AML-193 (cell line): ENCODE results near the gene TNFRSF25.

ENCODE experiments used
- DNase-seq, 2 experiments: peaks; one replicate each; lab custom pipeline; 2025; lab: John Stamatoyannopoulos, UW

TNFRSF25 gene, protein sequence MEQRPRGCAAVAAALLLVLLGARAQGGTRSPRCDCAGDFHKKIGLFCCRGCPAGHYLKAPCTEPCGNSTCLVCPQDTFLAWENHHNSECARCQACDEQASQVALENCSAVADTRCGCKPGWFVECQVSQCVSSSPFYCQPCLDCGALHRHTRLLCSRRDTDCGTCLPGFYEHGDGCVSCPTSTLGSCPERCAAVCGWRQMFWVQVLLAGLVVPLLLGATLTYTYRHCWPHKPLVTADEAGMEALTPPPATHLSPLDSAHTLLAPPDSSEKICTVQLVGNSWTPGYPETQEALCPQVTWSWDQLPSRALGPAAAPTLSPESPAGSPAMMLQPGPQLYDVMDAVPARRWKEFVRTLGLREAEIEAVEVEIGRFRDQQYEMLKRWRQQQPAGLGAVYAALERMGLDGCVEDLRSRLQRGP

DNA sequence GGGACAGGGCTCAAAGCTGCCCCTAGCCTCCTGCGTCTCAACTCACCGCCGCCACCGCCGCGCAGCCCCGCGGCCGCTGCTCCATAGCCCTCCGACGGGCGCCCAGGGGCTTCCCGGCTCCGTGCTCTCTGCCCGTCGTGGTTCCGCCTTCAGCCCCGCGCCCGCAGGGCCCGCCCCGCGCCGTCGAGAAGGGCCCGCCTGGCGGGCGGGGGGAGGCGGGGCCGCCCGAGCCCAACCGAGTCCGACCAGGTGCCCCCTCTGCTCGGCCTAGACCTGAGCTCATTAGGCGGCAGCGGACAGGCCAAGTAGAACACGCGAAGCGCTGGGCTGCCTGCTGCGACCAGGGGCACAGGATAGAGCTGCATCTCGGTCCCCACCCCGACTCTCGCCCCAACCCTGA is at the start of gene TNFRSF25:
Gene TNFRSF25, minus strand, starts transcription at position 151 of the 400 bp plus-strand sequence. Its CDS starts 66 bp downstream, at position 85.
- no peak for DNase-seq

DNA sequence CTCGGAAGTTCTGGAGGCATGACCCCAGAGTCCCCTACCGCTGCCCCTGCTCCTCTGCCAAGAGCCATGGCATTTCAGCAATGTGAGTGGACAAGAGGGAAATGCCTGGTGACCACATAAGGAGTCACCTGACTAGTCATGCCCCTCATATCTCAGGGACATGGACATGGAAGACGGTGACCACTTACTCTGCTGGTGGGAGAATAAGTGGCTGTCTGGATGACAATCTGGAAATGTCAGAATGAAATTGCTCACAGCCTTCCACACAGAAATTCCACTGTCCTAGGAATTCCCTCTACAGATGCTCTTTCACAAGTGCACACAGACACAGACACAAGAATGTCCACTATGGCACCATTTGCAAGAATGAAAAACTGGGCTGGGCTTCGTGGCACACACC is 49.8 kb upstream of the TNFRSF25 start:
- no peak for DNase-seq

DNA sequence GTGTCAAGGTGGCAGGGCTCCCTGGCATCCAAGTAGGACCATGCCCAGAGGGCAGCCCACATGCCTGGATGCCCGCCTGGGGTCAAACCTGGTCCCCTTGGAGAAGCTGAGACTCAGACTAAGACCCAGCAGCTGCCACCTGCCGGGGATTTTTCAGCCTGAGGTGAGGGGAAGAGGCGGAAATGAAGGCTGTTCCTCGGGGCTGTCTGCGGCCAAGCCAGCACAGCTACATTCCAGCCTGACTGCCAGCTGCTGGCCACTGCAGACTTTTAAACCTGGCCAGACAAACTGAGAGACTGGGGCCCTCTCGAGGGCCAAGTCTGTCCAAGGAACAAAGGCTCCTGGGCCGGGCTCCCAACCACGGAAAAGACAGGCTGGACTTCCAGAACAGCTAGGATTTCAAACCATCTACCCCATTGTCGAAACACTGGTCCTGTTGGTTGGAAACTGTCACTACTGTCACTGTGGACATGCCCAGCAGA is 47.4 kb upstream of the TNFRSF25 start:
- no peak for DNase-seq

DNA sequence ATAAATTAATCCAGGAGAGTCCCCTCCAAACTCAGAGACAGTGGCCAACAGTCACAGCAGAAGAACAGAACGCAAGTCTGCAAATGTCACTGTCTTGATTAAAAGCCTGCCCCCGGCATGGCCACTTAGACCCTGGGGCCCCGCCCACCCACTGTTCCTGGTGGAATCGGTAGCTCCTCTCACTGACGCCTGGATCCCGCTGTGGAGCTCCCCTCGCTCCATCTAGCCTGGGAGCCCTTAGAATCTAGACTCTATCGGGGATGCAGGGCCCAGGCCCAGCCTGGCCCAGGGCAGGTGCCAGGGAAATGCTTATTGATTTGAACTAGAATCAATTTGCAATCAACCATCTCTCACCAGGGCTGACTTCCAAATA is 46.9 kb upstream of the TNFRSF25 start:
- DNase-seq: no peak

DNA sequence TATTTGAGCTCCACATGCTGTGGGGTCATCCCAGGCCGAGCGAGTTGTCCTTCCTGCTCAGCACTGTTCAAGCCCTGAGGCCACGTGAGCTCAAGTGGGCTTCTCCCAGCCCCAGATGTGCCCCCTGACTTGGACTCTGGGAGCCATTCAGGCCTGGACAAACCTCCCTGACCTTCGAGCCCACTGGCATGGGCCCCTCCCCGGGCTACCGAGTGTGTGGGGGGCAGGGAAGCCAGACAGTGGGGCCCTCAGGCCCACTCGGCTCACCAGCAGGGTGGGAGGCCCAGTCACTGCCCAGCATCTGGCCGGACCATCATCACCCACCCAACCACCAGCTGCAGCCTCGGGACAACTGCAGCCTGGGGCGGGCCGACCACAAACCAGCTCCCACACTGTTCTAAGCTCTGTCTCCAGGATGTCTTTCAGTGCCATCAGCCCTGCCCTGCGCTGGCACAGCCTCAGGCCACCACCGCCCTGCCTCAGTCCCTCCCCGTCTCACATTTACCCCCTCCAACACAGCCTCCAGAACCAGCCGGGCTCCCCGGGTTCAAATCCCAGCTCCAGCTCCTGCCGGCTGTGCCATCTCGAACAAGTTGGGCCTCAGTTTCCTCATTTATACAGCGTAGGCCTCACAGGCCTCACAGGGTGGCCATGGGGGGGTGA is 46.4 kb upstream of the TNFRSF25 start:
- DNase-seq: no peak

DNA sequence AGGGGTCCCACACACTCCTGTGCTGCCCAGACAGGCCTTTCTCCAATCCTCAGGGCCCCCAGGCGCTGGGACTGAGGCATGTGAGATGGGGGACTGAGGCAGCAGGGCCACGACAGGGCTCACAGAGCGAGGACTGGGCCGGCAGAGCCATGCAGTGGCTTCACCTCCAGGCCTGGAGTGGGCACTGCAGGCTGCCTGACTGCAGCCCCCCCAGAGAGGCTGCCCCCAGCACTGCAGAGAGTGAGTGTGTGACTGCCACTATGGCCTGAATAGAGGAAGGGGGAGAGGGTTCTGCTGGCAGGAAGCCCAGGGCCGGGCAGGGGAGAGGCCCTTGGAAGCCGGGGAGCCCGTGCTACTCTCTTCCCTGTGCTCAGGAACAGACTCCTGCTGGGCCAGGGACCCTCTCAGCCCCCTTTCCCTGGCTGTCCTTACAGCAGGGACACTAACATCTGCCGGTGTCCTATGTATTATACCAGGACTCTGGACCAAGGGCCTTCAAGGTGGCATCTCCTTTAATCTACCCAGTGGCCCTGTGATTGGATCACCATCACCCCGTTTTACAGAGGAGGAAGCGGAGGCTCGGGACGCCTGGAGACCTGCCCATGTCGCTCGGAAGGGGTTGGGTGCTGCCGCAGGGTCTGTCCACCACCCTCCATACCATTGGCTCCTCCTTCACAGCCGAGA is 45.7 kb upstream of the TNFRSF25 start:
- no peak for DNase-seq

DNA sequence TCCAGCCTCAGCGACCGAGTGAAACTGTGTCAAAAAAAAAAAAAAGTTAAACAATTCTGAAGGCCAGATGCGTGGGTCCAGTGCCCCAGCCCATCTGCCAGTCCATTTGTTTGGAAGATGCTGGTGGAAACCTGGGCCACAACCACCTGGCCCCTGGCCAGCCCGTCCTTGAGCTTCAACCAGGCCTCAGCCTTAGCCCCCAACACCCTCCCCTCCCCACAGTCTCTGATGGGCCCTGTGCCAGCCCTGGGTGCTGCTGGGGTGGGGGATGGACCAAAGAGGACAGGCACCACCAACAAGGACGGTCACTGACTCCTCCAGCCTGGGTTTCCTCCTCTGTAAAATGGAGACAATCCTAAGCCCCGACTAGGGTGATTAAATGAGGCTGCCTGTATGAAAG is 45.1 kb upstream of the TNFRSF25 start:
- DNase-seq: no peak

DNA sequence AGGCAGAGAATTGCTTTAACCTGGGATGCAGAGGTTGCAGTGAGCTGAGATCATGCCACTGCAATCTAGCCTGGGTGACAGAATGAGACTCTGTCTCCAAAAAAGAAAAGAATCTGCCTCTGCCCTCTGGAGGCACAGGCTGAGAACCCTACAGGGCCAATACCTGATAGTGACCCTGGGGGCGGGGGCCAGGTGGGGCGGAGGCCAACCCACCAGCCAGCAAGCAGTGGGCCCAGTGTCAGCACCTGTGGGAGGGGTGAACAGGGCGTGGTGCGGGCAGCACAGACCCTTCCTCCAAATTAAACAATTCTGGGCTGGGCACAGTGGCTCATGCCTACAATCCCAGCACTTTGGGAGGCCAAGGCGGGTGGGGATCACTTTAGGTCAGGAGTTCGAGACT is 44.5 kb upstream of the TNFRSF25 start:
- no peak for DNase-seq

DNA sequence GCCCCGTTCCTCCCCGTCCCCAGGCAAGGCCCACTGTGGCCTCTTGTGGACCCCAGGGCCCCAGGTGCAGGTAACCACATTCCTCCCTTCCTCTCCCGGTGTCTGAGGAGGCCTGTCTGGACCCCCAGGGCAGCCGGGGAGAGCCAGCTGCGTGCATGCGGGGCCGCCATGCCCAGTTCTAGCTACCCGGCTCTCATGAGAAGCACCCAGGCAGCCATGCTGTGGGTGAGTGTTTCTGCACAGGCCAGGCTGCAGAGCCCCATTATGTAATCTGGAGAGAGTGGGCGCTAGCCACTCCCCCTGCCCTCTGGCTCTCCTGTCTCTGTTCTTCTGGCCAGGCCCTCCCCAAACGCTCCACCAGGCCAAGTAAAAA is 43.9 kb upstream of the TNFRSF25 start:
- DNase-seq: no peak

DNA sequence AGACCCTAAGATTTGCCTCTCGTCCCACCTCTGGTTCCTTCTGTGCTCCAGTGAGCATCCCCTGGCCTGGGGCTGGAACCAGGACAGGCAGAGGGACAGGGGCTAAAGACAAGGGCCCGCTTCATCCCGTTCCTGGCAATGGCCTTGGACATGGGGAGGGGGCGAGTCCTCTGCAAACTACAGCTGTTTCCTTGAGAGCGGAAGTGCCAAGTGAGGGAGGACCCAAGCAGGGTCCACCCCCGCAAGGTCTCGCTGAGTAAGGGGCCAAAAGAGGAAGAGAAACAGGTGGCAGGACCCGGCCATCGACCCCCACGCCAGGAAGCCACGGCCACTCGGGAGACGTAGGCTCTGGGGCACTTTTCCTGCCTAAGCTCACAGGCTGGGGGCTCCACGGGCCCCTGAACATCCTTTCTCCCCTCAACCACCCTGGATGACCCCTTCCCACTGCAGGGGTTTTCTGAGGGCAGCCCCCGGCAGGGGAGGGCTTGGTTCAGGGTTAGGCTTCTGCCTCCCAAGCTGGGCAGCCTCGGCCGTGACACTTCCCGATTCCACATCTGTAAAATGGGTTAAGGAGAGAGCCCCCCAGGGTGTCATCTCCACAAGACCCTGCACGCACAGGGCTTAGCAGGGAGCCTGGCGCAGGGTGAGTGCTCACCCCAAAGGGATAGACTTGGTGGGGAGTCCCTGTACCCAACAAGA is 43.4 kb upstream of the TNFRSF25 start:
- no peak for DNase-seq

DNA sequence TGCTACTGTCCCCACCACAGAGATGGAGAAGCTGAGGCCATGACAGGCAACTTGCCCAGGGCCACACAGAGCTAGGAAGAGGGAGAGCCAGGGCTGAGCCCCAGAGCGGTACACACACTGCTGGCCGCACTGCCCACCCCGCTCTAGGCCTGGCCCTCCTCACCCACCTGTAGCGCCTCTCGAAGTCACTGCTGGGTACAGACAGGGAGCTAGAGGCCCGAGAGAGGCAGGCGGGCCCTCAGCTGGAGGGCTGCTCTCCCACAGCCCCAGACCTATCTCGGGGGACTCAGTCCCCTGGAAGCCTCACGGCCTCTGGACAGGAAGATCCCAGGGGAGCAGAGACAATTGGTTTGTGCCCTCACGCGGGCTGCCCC is 42.8 kb upstream of the TNFRSF25 start:
- no peak for DNase-seq

DNA sequence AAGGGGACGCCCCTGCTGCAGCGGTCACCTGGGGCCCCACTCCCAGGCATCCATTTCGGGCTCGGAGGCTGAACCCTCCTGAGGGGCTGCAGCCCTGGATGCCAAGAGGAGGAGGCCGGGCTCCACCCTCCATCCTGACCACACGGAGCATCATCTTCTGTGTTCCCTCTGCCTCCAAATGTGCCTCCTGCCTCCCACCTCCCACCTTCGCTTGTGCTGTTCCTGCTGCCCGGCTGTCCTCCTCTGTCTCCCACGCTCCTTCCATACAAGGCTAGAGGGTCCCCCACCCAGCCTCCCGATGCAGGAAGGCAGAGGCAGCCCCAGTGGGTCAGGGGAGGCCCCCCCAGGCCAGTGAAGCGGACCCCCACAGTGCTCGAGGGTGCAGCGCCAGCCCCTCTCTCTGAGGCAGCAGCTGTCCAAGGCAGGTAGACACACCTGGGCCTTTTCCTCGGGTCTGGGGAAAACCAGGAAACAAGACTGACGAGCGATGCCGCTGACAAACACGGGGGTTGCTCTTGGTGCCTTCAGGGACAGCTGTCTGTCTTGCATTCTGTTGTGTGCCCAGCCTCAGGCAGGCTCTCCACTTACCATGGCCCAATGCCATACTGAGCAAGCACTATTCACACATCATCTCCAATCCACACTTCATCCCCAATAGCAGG is 42.3 kb upstream of the TNFRSF25 start:
- no peak for DNase-seq

DNA sequence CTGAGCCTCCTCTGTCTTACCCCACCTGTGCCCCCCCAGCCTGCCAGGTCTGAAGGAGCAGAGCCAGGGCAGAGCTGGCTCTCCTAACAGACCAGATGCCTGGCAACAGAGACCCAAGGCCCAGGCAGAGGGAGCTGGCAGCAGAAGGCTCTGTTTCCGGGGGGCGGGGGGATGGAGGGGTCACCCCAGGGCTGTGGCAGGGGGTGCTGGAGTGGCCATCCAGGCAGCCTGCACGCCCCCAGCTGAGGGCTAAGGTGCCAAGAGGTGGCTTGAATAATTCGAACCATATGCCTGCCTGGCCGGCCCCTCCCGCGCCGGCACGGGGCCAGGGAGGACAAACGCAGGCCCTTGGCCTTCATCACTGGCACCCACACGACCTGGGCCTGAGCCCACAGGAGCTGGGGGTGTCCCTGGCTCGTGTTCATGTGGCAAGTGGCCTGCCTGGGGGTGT is 41.5 kb upstream of the TNFRSF25 start:
- no peak for DNase-seq

DNA sequence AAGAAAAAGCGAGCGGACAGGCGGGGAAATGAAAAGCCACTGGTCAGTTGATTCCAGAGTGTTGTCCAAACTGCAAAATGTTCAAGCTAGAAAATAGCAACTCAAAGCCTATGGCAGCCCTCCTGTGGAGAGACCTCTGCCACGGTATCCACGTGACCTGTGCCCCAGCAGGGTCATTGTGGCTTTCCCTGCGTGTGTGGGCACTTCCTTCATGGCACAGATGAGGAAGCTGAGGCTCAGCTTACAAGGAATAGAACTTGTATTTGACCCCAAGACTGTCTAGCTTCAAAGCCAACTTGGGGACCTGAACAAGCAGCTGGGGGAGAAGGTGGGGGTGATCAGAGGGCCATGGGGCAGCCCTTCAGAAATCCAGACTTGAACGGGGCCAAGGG is 41.1 kb upstream of the TNFRSF25 start:
- DNase-seq: peak; percentile 22 to 28

DNA sequence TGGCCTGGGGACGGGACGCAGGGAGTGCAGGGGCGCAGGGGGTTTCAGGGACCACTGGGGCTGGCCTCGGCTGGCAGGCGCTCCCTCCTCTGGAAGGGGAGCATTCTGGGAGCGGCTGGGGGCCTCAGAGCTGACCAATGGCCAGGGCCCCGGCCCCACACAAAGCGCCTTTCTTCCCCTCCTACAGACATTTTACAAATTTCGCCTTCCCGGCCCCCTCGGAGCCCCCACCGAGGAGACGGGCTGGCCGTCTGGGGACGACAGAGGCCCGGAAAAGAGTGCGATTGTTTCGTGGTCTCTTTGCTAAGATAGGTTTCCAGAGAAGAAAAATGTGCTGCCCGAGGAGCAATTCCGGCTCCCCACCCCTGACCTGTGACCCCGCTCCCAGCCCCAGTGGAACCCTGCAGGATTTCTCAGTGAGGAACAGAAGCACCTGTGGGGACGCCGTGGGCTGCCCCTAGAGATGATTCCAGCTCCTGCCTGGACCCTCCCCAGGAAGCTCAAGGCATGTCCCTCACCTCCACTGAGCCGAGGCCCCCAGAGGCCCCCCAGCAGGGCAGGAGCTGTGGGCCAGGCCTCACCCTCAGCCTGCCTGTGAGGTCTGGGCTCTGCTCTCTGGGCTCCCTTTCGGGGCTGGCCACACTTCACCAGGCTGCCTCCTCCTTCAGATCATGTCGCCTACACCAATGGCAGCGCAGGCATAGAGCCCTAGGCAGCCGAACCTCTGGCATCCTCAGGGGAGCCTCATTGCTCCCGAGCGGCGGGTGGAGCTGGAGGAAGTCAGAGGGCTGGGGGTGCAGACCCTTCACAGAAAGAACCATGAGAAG is 40.5 kb upstream of the TNFRSF25 start:
- DNase-seq: no peak

DNA sequence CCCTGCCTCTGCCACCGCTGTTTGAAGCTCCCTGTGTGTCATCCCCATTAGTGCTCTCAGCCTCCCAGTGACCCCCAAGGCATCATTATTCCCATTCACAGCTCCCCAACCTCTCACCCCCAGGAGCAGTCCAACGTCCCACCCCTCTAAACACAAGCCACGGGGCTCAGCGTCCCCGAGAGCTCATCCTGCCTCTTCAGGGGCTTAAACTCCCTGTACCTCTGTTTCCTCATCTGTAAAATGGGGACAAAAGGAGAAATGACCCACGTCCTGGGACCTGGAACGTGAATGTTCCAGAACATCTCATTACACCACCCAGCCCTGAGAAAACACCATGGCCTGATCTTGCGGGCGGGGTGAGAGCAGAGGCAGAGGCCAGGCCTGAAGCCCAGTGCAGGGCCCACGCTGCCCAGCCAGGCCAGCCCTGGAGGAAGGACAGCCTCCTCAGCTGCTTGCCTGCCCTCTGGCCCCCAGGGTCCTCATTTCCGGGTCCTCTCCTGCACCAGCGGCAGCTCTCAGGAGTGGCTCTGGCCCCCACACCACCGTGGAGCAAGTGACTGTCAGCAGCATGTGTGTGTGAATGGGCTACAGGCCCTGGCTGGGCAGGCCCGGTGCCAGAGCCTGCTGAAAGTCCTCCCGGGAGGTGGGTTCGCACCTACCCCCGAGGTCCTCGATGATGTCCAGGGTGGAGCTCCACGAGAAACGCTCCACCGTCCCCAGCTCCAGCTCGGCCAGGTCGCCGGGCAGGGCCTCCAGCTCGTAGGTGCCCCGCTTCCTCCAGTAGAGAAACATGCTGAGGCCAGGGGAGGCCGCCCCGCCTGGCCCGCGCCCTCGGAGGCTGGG is 39.6 kb upstream of the TNFRSF25 start:
- DNase-seq: no peak

DNA sequence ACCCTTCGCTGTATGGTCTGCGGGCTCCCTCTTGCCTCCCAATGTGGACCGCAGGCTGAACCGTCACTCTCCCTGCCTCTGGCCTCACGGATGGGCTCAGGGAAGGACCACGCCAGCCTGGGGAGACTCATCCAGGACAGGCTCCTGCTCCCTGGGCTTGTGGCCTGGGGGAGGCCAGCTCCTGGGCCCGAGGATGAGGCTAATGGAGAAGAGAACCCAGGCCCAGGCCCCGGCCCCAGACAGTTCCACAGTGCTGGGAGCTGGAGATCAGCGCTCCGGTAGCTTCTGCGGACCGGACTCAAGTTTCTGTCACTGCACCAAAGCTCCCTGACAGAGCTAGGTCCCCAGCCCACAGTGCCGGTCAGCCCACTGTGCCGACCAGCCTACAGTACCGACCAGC is 38.9 kb upstream of the TNFRSF25 start:
- no peak for DNase-seq

DNA sequence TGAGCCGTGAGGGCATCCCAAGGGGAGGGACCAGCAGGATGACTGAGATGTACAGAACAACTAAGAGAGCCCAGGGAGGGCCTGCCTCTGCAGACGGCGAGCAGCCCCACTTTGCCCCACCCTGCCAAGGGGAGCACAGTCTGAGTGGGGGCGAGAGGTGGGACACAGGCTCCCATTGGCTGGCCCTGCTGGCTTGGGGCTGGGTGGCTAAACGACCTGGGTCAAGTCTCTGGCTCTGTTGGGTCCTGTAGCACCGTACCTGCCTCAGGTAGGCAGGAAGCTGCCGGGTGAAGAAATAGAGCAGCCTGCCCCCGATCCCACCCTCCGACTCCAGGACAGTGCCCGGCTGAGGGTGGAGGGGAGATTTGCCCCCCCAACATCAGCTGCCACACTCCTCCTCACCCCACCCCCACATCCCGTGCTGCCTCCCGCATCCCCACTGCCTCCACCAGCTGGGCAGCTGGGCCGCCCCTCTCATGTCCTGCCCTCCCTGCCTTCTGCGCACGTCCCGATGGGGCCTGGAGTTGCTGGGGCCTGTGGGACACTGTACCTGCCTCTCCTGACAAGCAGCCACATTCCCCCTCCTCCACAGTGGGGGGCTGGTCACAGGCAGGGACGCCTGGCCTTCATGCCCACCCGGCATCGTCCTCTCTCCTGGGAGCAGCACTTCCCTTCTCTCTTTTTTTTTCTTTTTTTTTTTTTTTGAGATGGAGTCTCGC is 38.1 kb upstream of the TNFRSF25 start:
- DNase-seq: no peak
